Tibial nerve (tissue), 4 donors: ENCODE measurements around the gene DNAJC16.

Source experiments
- CTCF ChIP-seq, 5 experiments: fragments of 200-600 bp in 3 of 5; fragments of 450-650 bp in 2 of 5; sonication (generic) in 3 of 5; IDR thresholded peaks; one replicate each; pipeline ENCODE4 v1.5.1; 2016 to 2019; ENCODE audit warnings: antibody characterized with exemption in 5 of 5, mild to moderate bottlenecking in 3 of 5, moderate library complexity in 2 of 5
- EP300 ChIP-seq, 2 donors: sonication (generic); formaldehyde crosslinking; IDR thresholded peaks; one replicate each; pipeline ENCODE4 v1.6.1; 2017; ENCODE audit warnings: antibody characterized with exemption in 2 of 2, mild to moderate bottlenecking in 1 of 2

GRCh38 chr1:15621975-15622374 lies 95.3 kb downstream of the DNAJC16 start:
- TF ChIP-seq CTCF (IDR thresholded peaks at IDR 0.05) (no peak), EP300 (IDR thresholded peaks at IDR 0.05) (no peak)
